Adrenal gland (tissue), 5 donors: Measurements from ENCODE around the gene DRC7.

ENCODE experiments used
- CTCF ChIP-seq, 6 experiments: fragments of 450-650 bp in 4 of 6; fragments of 200-600 bp in 2 of 6; sonication (generic) in 1 of 6; IDR thresholded peaks; 1 replicate in 5 of 6; 2 replicates in 1 of 6; pipeline versions ENCODE4 v1.5.1 to v1.8.0; 2016 to 2021; ENCODE audit warnings: antibody characterized with exemption in 6 of 6, mild to moderate bottlenecking in 2 of 6, moderate library complexity in 1 of 6
- POLR2A ChIP-seq, 2 donors: fragments of 450-650 bp; IDR thresholded peaks; one replicate each; pipeline ENCODE4 v1.6.1; 2017; ENCODE audit warnings: antibody characterized with exemption in 2 of 2, mild to moderate bottlenecking in 2 of 2, moderate library complexity in 1 of 2
- donor health status: DM: no; HTN: no; CAD: no.

GRCh38 chr16:57723170-57723569 lies 28.6 kb downstream of the DRC7 start:
- TF ChIP-seq CTCF (IDR thresholded peaks at IDR 0.05) (peak in 2 of 6 experiments; percentile 17 to 32), POLR2A (IDR thresholded peaks at IDR 0.05) (no peak)
